ENCODE data around the gene HSP90AB1. TPM values are rescaled to one million over a fixed set of nuclear protein-coding genes. Genes with fewer than 3 reads are reported as not detected.

The HSP90AB1 gene
- total RNA-seq, 1 donor = 832 TPM

- no peak for TF ChIP-seq CTCF (IDR thresholded peaks at IDR 0.05; ENCODE audit: insufficient read depth, low read length)
- no peak for DNase-seq (ENCODE audit: low read depth)
- H3K4me3 ChIP-seq (ENCODE audit: low read depth, low read length) = peak overlapping the region; percentile 67
These were observed 24.2 kb upstream of the HSP90AB1 start for GRCh38 chr6:44222486-44223318.

GRCh38 chr6:44223319-44224028 is 23.4 kb upstream of the HSP90AB1 start, which contains the start of gene SLC29A1:
TSS of gene SLC29A1 (plus strand) at chr6:44223595. CDS start at chr6:44227314, 3,719 bp downstream.
- TF ChIP-seq CTCF (IDR thresholded peaks at IDR 0.05; ENCODE audit: insufficient read depth, low read length) = peak; percentile 28
- DNase-seq (ENCODE audit: low read depth) = no peak
- peak within 1 kb of the TSS; percentile 67 for H3K4me3 ChIP-seq (ENCODE audit: low read depth, low read length)

GRCh38 chr6:44224029-44224964 is 22.6 kb upstream of the HSP90AB1 start:
- H3K4me3 ChIP-seq (ENCODE audit: low read depth, low read length) = peak overlapping the region; percentile 67
- TF ChIP-seq CTCF (IDR thresholded peaks at IDR 0.05; ENCODE audit: insufficient read depth, low read length) = no peak
- DNase-seq (ENCODE audit: low read depth) = no peak

GRCh38 chr6:44224965-44225305 is 22.0 kb upstream of the HSP90AB1 start:
- DNase-seq (ENCODE audit: low read depth) = no peak
- no peak for TF ChIP-seq CTCF (IDR thresholded peaks at IDR 0.05; ENCODE audit: insufficient read depth, low read length)
- H3K4me3 ChIP-seq (ENCODE audit: low read depth, low read length) = no peak overlapping the region

GRCh38 chr6:44225579-44226325 is 21.1 kb upstream of the HSP90AB1 start:
- no peak for TF ChIP-seq CTCF (IDR thresholded peaks at IDR 0.05; ENCODE audit: insufficient read depth, low read length)
- DNase-seq (ENCODE audit: low read depth) = no peak
- no peak overlapping the region for H3K4me3 ChIP-seq (ENCODE audit: low read depth, low read length)
